Measurements from ENCODE around the gene OCRL.

DNA sequence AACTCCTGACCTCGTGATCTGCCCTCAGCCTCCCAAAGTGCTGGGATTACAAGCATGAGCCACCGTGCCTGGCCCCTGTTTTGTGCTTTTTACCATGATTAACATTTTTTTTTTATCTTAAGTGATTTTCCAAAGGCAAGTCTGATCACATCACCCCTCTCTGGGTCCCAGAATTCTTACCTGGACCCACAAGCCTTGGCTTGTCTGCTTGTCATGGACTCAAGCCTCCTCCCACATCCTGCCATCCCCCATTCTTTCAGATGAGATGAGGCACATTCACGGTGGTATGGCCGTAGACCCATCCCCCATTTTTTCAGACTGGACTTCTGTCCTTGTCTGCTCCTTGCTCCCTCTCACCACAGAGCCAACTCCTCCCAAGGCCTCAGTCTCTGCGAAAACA lies 59.4 kb downstream of the OCRL start:
- no peak for TF ChIP-seq CTCF (IDR thresholded peaks at IDR 0.05)
- TF ChIP-seq FOSL2 (IDR thresholded peaks at IDR 0.05; ENCODE audit: borderline replicate concordance, low read depth) = no peak
- TF ChIP-seq TAF1 (IDR thresholded peaks at IDR 0.05; ENCODE audit: borderline replicate concordance, low read depth, low read length) = no peak
- TF ChIP-seq, protein P1, sequence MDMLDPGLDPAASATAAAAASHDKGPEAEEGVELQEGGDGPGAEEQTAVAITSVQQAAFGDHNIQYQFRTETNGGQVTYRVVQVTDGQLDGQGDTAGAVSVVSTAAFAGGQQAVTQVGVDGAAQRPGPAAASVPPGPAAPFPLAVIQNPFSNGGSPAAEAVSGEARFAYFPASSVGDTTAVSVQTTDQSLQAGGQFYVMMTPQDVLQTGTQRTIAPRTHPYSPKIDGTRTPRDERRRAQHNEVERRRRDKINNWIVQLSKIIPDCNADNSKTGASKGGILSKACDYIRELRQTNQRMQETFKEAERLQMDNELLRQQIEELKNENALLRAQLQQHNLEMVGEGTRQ (IDR thresholded peaks at IDR 0.05; ENCODE audit: borderline replicate concordance, low read depth, low read length) = no peak
- no peak for TF ChIP-seq FOXM1 (IDR thresholded peaks at IDR 0.05; ENCODE audit: low read depth)
- no peak for TF ChIP-seq REST (IDR thresholded peaks at IDR 0.05; ENCODE audit: low read depth, low read length)
- TF ChIP-seq JUND (IDR thresholded peaks at IDR 0.05) = no peak
- TF ChIP-seq EP300 (IDR thresholded peaks at IDR 0.05; ENCODE audit: borderline replicate concordance in 1 of 2, low read depth in 1 of 2, low read length in 1 of 2) = no peak
- no peak for TF ChIP-seq RAD21 (IDR thresholded peaks at IDR 0.05; ENCODE audit: low read length)
- TF ChIP-seq GABPA (IDR thresholded peaks at IDR 0.05; ENCODE audit: low read depth) = no peak

Data from SK-N-SH (cell line).